Natural killer cell (primary cell): ENCODE results near the gene USF1. TPM values are rescaled to one million over a fixed set of nuclear protein-coding genes. Genes with fewer than 3 reads are reported as not detected.

Source experiments
- ATAC-seq, 3 donors: fragments of 150-1000 bp in 2 of 3; fragments of 200-7000 bp in 1 of 3; cut with Tn5 transposase; 1 replicate in 1 of 3; 2 replicates in 2 of 3; pipeline ENCODE4 v1.10.0; 2021; ENCODE audit warnings: mild to moderate bottlenecking in 2 of 3, moderate library complexity in 2 of 3
- DNase-seq, 2 donors: peaks; one replicate each; pipeline versions ENCODE4 v3.0.0 to v3.0.0-alpha.2; 2013 to 2021; ENCODE audit warnings: mixed read lengths in 1 of 2
- H3K27ac ChIP-seq: one replicate; pipeline ENCODE4 v1.5.1; 2013; ENCODE audit warnings: mild to moderate bottlenecking, low read length
- H3K27me3 ChIP-seq: one replicate; pipeline ENCODE4 v1.6.1; 2013; ENCODE audit warnings: low read length; ENCODE audit not compliant: control insufficient read depth, insufficient read depth
- H3K36me3 ChIP-seq: one replicate; pipeline ENCODE4 v1.6.1; 2013; ENCODE audit warnings: low read length; ENCODE audit not compliant: control insufficient read depth, insufficient read depth
- H3K4me1 ChIP-seq: one replicate; pipeline ENCODE4 v1.6.1; 2013; ENCODE audit warnings: low read length; ENCODE audit not compliant: control insufficient read depth, insufficient read depth
- H3K4me3 ChIP-seq: one replicate; pipeline ENCODE4 v1.5.1; 2013; ENCODE audit warnings: low read length
- H3K9me3 ChIP-seq: one replicate; pipeline ENCODE4 v1.6.1; 2013; ENCODE audit warnings: low read length; ENCODE audit not compliant: control insufficient read depth, insufficient read depth
- H3K27ac Mint-ChIP-seq, 2 donors: one replicate each; pipeline ENCODE4 v1.8.0; 2022; ENCODE audit warnings: mild to moderate bottlenecking in 2 of 2, mixed read lengths in 2 of 2, moderate library complexity in 1 of 2
- H3K27me3 Mint-ChIP-seq, 2 donors: one replicate each; pipeline ENCODE4 v1.8.0; 2022; ENCODE audit warnings: low read depth in 2 of 2, mixed read lengths in 2 of 2
- H3K36me3 Mint-ChIP-seq: one replicate; pipeline ENCODE4 v1.8.0; 2022; ENCODE audit warnings: mixed read lengths
- H3K4me1 Mint-ChIP-seq, 2 donors: one replicate each; pipeline ENCODE4 v1.8.0; 2022; ENCODE audit warnings: mixed read lengths in 2 of 2
- H3K4me3 Mint-ChIP-seq: one replicate; pipeline ENCODE4 v1.8.0; 2022; ENCODE audit warnings: mild to moderate bottlenecking, moderate library complexity, mixed read lengths
- H3K9me3 Mint-ChIP-seq, 2 donors: one replicate each; pipeline ENCODE4 v1.8.0; 2022; ENCODE audit warnings: mixed read lengths in 2 of 2
- WGBS: methylation state at CpG from one replicate; pipeline ENCODE4 v1.1.7; 2013; ENCODE audit warnings: missing lambda C conversion rate; ENCODE audit not compliant: insufficient coverage; 5-methylcytosine and 5-hydroxymethylcytosine counted together
- intact Hi-C: fragments of 100-400 bp; cut with micrococcal nuclease; formaldehyde crosslinking; loops from one replicate; pipeline ENCODE4 v1.14.2; 2022
- total RNA-seq, 4 donors: library from RNA; stranded (reverse); fragments of 120-200 nt in 1 of 4; gene quantifications; one replicate each; pipeline versions ENCODE4 v1.2.3 to v1.2.4, GENCODE V29; 2013 to 2022
- TF ChIP-seq, protein P1 (sequence below): fragments of 200-600 bp; IDR thresholded peaks from one replicate; pipeline ENCODE4 v1.8.0; 2022; ENCODE audit warnings: antibody characterized with exemption

USF1 gene
- total RNA-seq, 3 donors from 2014 or later (not counting 1 experiment from before 2014, with no cell fraction given) = 113 to 121 (median 114) TPM

DNA sequence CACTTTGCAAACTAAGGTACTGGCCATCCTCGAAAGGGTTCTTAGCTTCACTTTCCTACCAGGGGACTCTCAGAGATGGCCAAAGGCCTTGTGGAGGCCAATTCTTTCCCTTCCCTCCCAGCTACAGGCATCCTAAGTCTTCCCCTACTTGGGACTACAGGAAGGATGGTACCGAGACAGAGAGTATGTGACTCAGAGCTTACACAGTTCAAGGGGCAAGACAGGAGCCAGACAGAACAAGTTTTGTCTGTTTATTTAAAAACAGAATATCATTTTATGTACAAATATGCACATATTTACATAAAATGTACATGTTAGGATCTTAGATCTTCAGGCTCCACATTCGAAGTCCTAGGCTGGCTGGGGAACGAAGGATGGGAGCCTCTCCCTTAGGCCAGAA, 25.0 kb upstream of the USF1 start:
- ATAC-seq (no peak), DNase-seq (no peak)
- Histone ChIP-seq H3K9me3 (no peaks in the 10 kb centered on the region), H3K4me1 (peaks cover 52% of the 10 kb centered on the region), H3K36me3 (peaks cover 11% of the 10 kb centered on the region), H3K27ac (peak overlapping the region; percentile 95), H3K4me3 (no peak overlapping the region), H3K27me3 (no peaks in the 10 kb centered on the region)
- Mint-ChIP-seq H3K27ac (peak overlapping the region; percentile 89), H3K36me3 (no peaks in the 10 kb centered on the region), H3K9me3 (no peaks in the 10 kb centered on the region), H3K27me3 (no peaks in the 10 kb centered on the region), H3K4me1 (peaks cover 51 to 80% of the 10 kb centered on the region in 2 donors), H3K4me3 (no peak overlapping the region)
- 95% methylated on average over 4 of the region's 4 CpGs for WGBS
- TF ChIP-seq, protein P1, sequence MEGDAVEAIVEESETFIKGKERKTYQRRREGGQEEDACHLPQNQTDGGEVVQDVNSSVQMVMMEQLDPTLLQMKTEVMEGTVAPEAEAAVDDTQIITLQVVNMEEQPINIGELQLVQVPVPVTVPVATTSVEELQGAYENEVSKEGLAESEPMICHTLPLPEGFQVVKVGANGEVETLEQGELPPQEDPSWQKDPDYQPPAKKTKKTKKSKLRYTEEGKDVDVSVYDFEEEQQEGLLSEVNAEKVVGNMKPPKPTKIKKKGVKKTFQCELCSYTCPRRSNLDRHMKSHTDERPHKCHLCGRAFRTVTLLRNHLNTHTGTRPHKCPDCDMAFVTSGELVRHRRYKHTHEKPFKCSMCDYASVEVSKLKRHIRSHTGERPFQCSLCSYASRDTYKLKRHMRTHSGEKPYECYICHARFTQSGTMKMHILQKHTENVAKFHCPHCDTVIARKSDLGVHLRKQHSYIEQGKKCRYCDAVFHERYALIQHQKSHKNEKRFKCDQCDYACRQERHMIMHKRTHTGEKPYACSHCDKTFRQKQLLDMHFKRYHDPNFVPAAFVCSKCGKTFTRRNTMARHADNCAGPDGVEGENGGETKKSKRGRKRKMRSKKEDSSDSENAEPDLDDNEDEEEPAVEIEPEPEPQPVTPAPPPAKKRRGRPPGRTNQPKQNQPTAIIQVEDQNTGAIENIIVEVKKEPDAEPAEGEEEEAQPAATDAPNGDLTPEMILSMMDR = no peak
- intact Hi-C loops = loop anchor here (1.0 to 10.0 kb wide), 2 partner anchors 50 to 1246 kb away; partner anchors contain the start of gene SLAMF8

DNA sequence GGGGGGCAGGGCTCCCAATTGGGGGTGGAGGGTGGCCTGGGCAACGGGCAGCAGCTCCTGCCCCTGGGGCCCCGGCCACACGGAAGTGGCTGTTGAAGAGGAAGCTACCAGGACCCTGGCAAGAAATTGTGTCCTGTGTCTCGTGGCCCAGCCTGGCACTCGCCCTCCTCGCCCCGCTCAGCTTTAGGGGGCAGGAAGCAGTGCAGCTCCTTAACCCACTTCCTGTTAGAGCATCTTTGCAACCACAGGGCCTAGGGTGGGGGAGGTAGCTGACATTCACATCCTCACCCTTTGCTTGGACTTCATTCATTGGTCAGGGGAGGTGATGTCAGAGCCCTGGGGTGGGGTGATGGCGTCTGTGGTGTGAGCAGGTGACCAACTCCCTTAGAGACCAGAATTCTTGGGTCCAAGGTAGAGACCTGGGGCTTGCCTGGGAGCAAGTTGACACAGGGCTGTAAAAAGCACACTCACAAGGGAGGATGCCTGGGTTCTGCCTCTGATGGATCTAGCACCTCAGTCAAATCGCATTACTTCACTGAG, 24.0 kb upstream of the USF1 start, which contains the start of gene ARHGAP30:
ARHGAP30 (minus strand) TSS at position 161 of the 540 bp plus-strand sequence. CDS start 267 bp downstream, outside the sequence.
- peak within 1 kb of the TSS; percentile 89 for H3K27ac Mint-ChIP-seq
- ATAC-seq (peak; percentile 68 to 88 (median 79)), DNase-seq (peak; percentile 76 to 91)
- Histone ChIP-seq H3K9me3 (no peaks in the 10 kb centered on the region), H3K36me3 (peaks cover 11% of the 10 kb centered on the region), H3K4me3 (peak within 1 kb of the TSS; percentile 91), H3K27me3 (no peaks in the 10 kb centered on the region), H3K27ac (peak within 1 kb of the TSS; percentile 95), H3K4me1 (peaks cover 60% of the 10 kb centered on the region)
- TF ChIP-seq, protein P1 = no peak
- no peaks in the 10 kb centered on the region for H3K27me3 Mint-ChIP-seq
- peaks cover 51 to 86% of the 10 kb centered on the region in 2 donors for H3K4me1 Mint-ChIP-seq
- 7% methylated on average over 9 of the region's 9 CpGs for WGBS
- H3K9me3 Mint-ChIP-seq = no peaks in the 10 kb centered on the region
- H3K4me3 Mint-ChIP-seq = peak within 1 kb of the TSS; percentile 88
- H3K36me3 Mint-ChIP-seq = no peaks in the 10 kb centered on the region
- intact Hi-C loops = loop anchor here (1.0 to 10.0 kb wide), 3 partner anchors 28 to 1245 kb away; partner anchors contain the start of gene SLAMF8

DNA sequence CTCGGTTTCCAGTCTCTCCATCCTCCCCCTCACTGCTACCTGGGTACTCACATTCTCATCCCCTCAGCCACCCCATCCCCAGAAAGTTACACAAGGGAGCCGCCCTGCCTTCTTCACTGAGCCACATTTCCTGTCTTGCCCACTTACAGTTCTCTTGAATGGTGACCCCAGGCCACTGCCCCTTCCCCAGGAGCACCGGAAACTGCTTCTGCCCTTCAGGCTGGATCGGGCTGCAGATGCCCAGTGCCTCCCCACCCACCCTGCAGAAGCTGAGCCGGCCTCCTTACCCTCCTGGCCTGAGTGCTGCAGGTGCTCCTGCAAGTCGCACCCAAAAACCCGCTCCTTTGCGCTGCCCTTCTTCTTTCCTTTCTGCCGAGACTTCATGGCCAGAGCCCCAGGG, 23.5 kb upstream of the USF1 start:
- H3K9me3 Mint-ChIP-seq = no peaks in the 10 kb centered on the region
- intact Hi-C loops = loop anchor here (1.0 kb wide), 1 partner anchor 28 kb away; no protein-coding TSS in a partner anchor
- peak overlapping the region; percentile 89 for H3K27ac Mint-ChIP-seq
- ATAC-seq (no peak), DNase-seq (peak in 1 of 2 donors; percentile 40)
- Histone ChIP-seq H3K4me1 (peaks cover 65% of the 10 kb centered on the region), H3K36me3 (peaks cover 11% of the 10 kb centered on the region), H3K27ac (peak overlapping the region; percentile 95), H3K27me3 (no peaks in the 10 kb centered on the region), H3K4me3 (peak overlapping the region; percentile 91), H3K9me3 (no peaks in the 10 kb centered on the region)
- H3K36me3 Mint-ChIP-seq = no peaks in the 10 kb centered on the region
- peak overlapping the region; percentile 88 for H3K4me3 Mint-ChIP-seq
- peaks cover 55 to 88% of the 10 kb centered on the region in 2 donors for H3K4me1 Mint-ChIP-seq
- no peaks in the 10 kb centered on the region for H3K27me3 Mint-ChIP-seq
- 0% methylated on average over 9 of the region's 9 CpGs for WGBS
- TF ChIP-seq, protein P1 = no peak
